HG03521 (cell line): ENCODE data around the gene AP1S1.
A peak's percentile ranks its signal among the peaks of the same experiment; 100 is the strongest.
"Not testable (repeated sequence)": the region's sequence is repeated elsewhere in the genome, so short reads cannot be mapped to it uniquely, and the experiment has no call there.

Experiments used
- ATAC-seq: cut with Tn5 transposase; IDR thresholded peaks from one replicate; pipeline ENCODE4 v1.9.1; 2021; ENCODE audit warnings: mild to moderate bottlenecking, moderate library complexity; ENCODE audit not compliant: unreplicated experiment

Gene AP1S1

GRCh38 chr7:101153969-101154692 is at the start of gene AP1S1:
Gene AP1S1, plus strand, starts transcription at chr7:101154476. Its CDS starts 39 bp downstream, at chr7:101154515.
- ATAC-seq = peak; percentile 82

GRCh38 chr7:101104799-101105198 is 49.5 kb upstream of the AP1S1 start:
- ATAC-seq = no peak

GRCh38 chr7:101105248-101105647 is 49.0 kb upstream of the AP1S1 start:
- not testable (repeated sequence) for ATAC-seq

- ATAC-seq = no peak
Observed at GRCh38 chr7:101106386-101106785, 47.9 kb upstream of the AP1S1 start.

GRCh38 chr7:101108330-101108857 is 45.9 kb upstream of the AP1S1 start:
- no peak for ATAC-seq

GRCh38 chr7:101108961-101109360 is 45.3 kb upstream of the AP1S1 start:
- ATAC-seq = no peak

- no peak for ATAC-seq
Observed at GRCh38 chr7:101109368-101109767, 44.9 kb upstream of the AP1S1 start.

- no peak for ATAC-seq
Observed at GRCh38 chr7:101111261-101111660, 43.0 kb upstream of the AP1S1 start.

GRCh38 chr7:101112233-101112632 is 42.0 kb upstream of the AP1S1 start:
- ATAC-seq = no peak

- ATAC-seq = not testable (repeated sequence)
Observed at GRCh38 chr7:101113140-101113539, 41.1 kb upstream of the AP1S1 start.

- ATAC-seq = no peak
Observed at GRCh38 chr7:101113836-101114235, 40.4 kb upstream of the AP1S1 start.

GRCh38 chr7:101114492-101114891 is 39.8 kb upstream of the AP1S1 start:
- no peak for ATAC-seq

GRCh38 chr7:101115215-101115614 is 39.1 kb upstream of the AP1S1 start:
- ATAC-seq = no peak

GRCh38 chr7:101116898-101117297 is 37.4 kb upstream of the AP1S1 start:
- ATAC-seq = no peak

- ATAC-seq = no peak
Observed at GRCh38 chr7:101118856-101119255, 35.4 kb upstream of the AP1S1 start.

- no peak for ATAC-seq
Observed at GRCh38 chr7:101119876-101120275, 34.4 kb upstream of the AP1S1 start.

GRCh38 chr7:101120315-101120714 is 34.0 kb upstream of the AP1S1 start:
- no peak for ATAC-seq

- ATAC-seq = not testable (repeated sequence)
Observed at GRCh38 chr7:101121631-101121990, 32.7 kb upstream of the AP1S1 start.

GRCh38 chr7:101121991-101122932 is 32.0 kb upstream of the AP1S1 start:
- ATAC-seq = no peak

GRCh38 chr7:101122933-101123702 is 31.2 kb upstream of the AP1S1 start:
- ATAC-seq = no peak

- no peak for ATAC-seq
Observed at GRCh38 chr7:101123703-101124068, 30.6 kb upstream of the AP1S1 start.
